Colonic mucosa (tissue), 4 donors: ENCODE measurements around the gene FNDC3A. TPM values are rescaled to one million over a fixed set of nuclear protein-coding genes. Genes with fewer than 3 reads are reported as not detected.
"Not testable (repeated sequence)": the region's sequence is repeated elsewhere in the genome, so short reads cannot be mapped to it uniquely, and the experiment has no call there.

Source experiments
- DNase-seq: peaks from one replicate; pipeline ENCODE4 v3.0.0-alpha.2; 2020
- H3K27ac ChIP-seq: fragments of 200-600 bp; one replicate; pipeline ENCODE4 v1.8.0; 2021
- H3K27me3 ChIP-seq: fragments of 200-600 bp; one replicate; pipeline ENCODE4 v1.8.0; 2021
- H3K36me3 ChIP-seq: fragments of 200-600 bp; one replicate; pipeline ENCODE4 v1.8.0; 2021
- H3K4me1 ChIP-seq: fragments of 200-600 bp; one replicate; pipeline ENCODE4 v1.8.0; 2021; ENCODE audit warnings: mild to moderate bottlenecking
- H3K4me3 ChIP-seq: fragments of 200-600 bp; one replicate; pipeline ENCODE4 v1.8.0; 2021
- H3K9ac ChIP-seq, 2 donors: one replicate each; pipeline ENCODE4 v1.7.0; 2013; ENCODE audit warnings: control low read depth in 2 of 2, low read depth in 2 of 2, low read length in 2 of 2
- H3K9me3 ChIP-seq: fragments of 200-600 bp; one replicate; pipeline ENCODE4 v1.8.0; 2021
- CTCF ChIP-seq: fragments of 200-600 bp; IDR thresholded peaks from one replicate; pipeline ENCODE4 v1.8.0; 2022; ENCODE audit warnings: antibody characterized with exemption, mild to moderate bottlenecking
- intact Hi-C: fragments of 100-400 bp; cut with DNase I; formaldehyde crosslinking; loops from one replicate; pipeline ENCODE4 v1.14.1; 2022
- total RNA-seq, 2 donors: library from RNA; stranded (reverse); fragmentation: NEBNext Ultra II Directional in 1 of 2; extraction: Animal tissue kit (Norgen Biotek cat#: 25700) in 1 of 2; gene quantifications; one replicate each; pipeline ENCODE4 v1.2.1, GENCODE V29; 2021
- donor health status: healthy.
- donor health status: DM: no; HTN: no; CAD: no.
- donor health status: DM: no; HTN: no; CAD: no.

FNDC3A gene
- total RNA-seq, 2 donors from 2014 or later = 33.9 to 55.3 TPM

- no peaks in the 10 kb centered on the region for H3K36me3 ChIP-seq
- no peak overlapping the region for H3K9ac ChIP-seq
- TF ChIP-seq CTCF = no peak
- H3K27me3 ChIP-seq = no peaks in the 10 kb centered on the region
- H3K27ac ChIP-seq = no peak overlapping the region
- intact Hi-C loops = no loop called here
- H3K4me3 ChIP-seq = no peak overlapping the region
- H3K4me1 ChIP-seq = no peaks in the 10 kb centered on the region
- no peak for DNase-seq
- no peaks in the 10 kb centered on the region for H3K9me3 ChIP-seq
Observed at GRCh38 chr13:49140910-49141611, 165.3 kb downstream of the FNDC3A start.

GRCh38 chr13:49146950-49147355 is 171.2 kb downstream of the FNDC3A start:
- H3K4me3 ChIP-seq = no peak overlapping the region
- intact Hi-C loops = no loop called here
- DNase-seq = no peak

GRCh38 chr13:49148405-49148804 is 172.7 kb downstream of the FNDC3A start:
- no peaks in the 10 kb centered on the region for H3K36me3 ChIP-seq
- TF ChIP-seq CTCF = no peak
- intact Hi-C loops = no loop called here
- no peaks in the 10 kb centered on the region for H3K9me3 ChIP-seq
- no peak overlapping the region for H3K4me3 ChIP-seq
- H3K9ac ChIP-seq = no peak overlapping the region
- DNase-seq = no peak
- no peak overlapping the region for H3K27ac ChIP-seq
- no peaks in the 10 kb centered on the region for H3K4me1 ChIP-seq
- no peaks in the 10 kb centered on the region for H3K27me3 ChIP-seq

More at GRCh38 chr13:49146950-49147355, 171.2 kb downstream of the FNDC3A start:
- Histone ChIP-seq H3K36me3 (no peaks in the 10 kb centered on the region), H3K27me3 (no peaks in the 10 kb centered on the region), H3K27ac (peak overlapping the region; percentile 18), H3K9ac (no peak overlapping the region), H3K4me1 (no peaks in the 10 kb centered on the region), H3K9me3 (no peaks in the 10 kb centered on the region)
- no peak for TF ChIP-seq CTCF

- H3K9ac ChIP-seq, H3K36me3 ChIP-seq, H3K4me1 ChIP-seq, H3K4me3 ChIP-seq, intact Hi-C loops, H3K27ac ChIP-seq, H3K27me3 ChIP-seq, DNase-seq, H3K9me3 ChIP-seq: not testable (repeated sequence)
Observed at GRCh38 chr13:49157955-49158584, 182.4 kb downstream of the FNDC3A start.

GRCh38 chr13:49163162-49163561 is 187.4 kb downstream of the FNDC3A start:
- H3K36me3 ChIP-seq, H3K27me3 ChIP-seq, H3K9ac ChIP-seq, DNase-seq, H3K4me1 ChIP-seq, H3K9me3 ChIP-seq, H3K4me3 ChIP-seq, intact Hi-C loops, H3K27ac ChIP-seq: not testable (repeated sequence)

- Histone ChIP-seq H3K4me1 (no peaks in the 10 kb centered on the region), H3K36me3 (no peaks in the 10 kb centered on the region), H3K27me3 (no peaks in the 10 kb centered on the region), H3K4me3 (no peak overlapping the region), H3K9me3 (no peaks in the 10 kb centered on the region), H3K27ac (no peak overlapping the region), H3K9ac (no peak overlapping the region)
- no peak for DNase-seq
- TF ChIP-seq CTCF = no peak
- intact Hi-C loops = no loop called here
Observed at GRCh38 chr13:49164712-49165111, 189.0 kb downstream of the FNDC3A start.
